Parathyroid adenoma (tissue), 2 donors: ENCODE measurements around the gene MELTF.

ENCODE experiments used
- H2AFZ ChIP-seq: fragments of 300-600 bp; sonication (generic); one replicate; pipeline ENCODE4 v1.7.0; 2017; ENCODE audit warnings: antibody characterized with exemption, mild to moderate bottlenecking
- H3K27ac ChIP-seq: fragments of 300-600 bp; sonication (generic); one replicate; pipeline ENCODE4 v1.7.0; 2017
- H3K27me3 ChIP-seq: fragments of 300-600 bp; sonication (generic); one replicate; pipeline ENCODE4 v1.7.0; 2017; ENCODE audit warnings: low read length; ENCODE audit not compliant: control insufficient read depth, insufficient read depth
- H3K36me3 ChIP-seq: fragments of 300-600 bp; sonication (generic); one replicate; pipeline ENCODE4 v1.7.0; 2017; ENCODE audit warnings: low read length; ENCODE audit not compliant: control insufficient read depth, insufficient read depth
- H3K4me1 ChIP-seq: fragments of 300-600 bp; sonication (generic); one replicate; pipeline ENCODE4 v1.7.0; 2017; ENCODE audit warnings: control low read depth
- H3K4me2 ChIP-seq: fragments of 300-600 bp; sonication (generic); one replicate; pipeline ENCODE4 v1.7.0; 2017; ENCODE audit warnings: low read length
- H3K4me3 ChIP-seq: fragments of 300-600 bp; sonication (generic); one replicate; pipeline ENCODE4 v1.7.0; 2017; ENCODE audit warnings: low read depth, low read length
- H3K79me2 ChIP-seq: fragments of 300-600 bp; sonication (generic); one replicate; pipeline ENCODE4 v1.7.0; 2017; ENCODE audit warnings: control low read depth
- H3K9ac ChIP-seq: fragments of 300-600 bp; sonication (generic); one replicate; pipeline ENCODE4 v1.7.0; 2017; ENCODE audit warnings: mild to moderate bottlenecking
- H3K9me3 ChIP-seq: fragments of 300-600 bp; sonication (generic); one replicate; pipeline ENCODE4 v1.7.0; 2017; ENCODE audit warnings: low read length; ENCODE audit not compliant: control insufficient read depth
- TF ChIP-seq, protein P1 (sequence below): fragments of 300-600 bp; sonication (generic); IDR thresholded peaks from one replicate; pipeline ENCODE4 v1.7.0; 2017; ENCODE audit warnings: antibody characterized with exemption, mild to moderate bottlenecking
- donor health status: primary hyperparathyroidism.

Gene MELTF

DNA sequence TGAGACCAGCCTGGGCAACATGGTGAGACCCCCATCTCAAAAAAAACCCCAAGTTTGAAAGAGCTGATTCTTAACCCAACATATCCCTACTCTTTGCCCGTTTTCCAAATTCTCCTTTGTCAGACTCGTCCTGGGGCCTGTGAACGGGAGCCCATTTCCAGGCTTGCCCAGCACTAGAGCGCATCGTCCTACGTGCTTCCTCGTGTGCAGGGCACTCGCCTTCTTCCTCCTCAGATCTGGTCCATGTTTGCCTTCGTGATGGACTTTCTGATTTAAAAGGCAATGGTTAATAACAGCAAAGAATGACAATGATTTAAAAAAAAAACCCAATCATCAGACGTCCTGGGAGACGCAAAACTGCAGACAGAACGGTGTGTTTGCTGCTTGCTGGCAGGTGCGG is 10.1 kb downstream of the MELTF start:
- no peak overlapping the region for H3K9ac ChIP-seq

DNA sequence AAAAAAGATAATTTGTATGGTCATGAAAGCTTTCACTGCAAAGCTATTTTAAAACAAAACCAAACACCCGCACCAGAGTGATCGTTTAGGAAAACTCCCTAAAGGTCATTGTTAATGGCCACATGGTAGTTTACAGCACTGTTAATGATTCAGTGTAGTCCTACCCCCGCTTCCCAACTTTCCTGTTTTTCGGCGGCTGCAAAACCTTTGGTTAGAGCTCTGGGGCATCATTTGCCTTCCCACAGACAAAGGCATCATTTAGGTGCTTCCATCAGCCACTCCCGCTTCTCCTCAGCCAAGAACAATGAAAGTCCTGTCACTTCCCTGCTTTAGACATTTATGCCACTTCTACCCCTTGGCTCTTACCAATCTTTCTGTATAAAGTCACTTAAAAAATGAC is 10.6 kb downstream of the MELTF start:
- Histone ChIP-seq H3K9me3 (no peaks in the 10 kb centered on the region), H3K4me2 (no peak overlapping the region), H3K27ac (no peak overlapping the region), H3K36me3 (no peaks in the 10 kb centered on the region), H3K9ac (no peak overlapping the region), H2AFZ (no peak overlapping the region), H3K27me3 (no peaks in the 10 kb centered on the region), H3K79me2 (no peaks in the 10 kb centered on the region), H3K4me3 (no peak overlapping the region), H3K4me1 (no peaks in the 10 kb centered on the region)
- TF ChIP-seq, protein P1, sequence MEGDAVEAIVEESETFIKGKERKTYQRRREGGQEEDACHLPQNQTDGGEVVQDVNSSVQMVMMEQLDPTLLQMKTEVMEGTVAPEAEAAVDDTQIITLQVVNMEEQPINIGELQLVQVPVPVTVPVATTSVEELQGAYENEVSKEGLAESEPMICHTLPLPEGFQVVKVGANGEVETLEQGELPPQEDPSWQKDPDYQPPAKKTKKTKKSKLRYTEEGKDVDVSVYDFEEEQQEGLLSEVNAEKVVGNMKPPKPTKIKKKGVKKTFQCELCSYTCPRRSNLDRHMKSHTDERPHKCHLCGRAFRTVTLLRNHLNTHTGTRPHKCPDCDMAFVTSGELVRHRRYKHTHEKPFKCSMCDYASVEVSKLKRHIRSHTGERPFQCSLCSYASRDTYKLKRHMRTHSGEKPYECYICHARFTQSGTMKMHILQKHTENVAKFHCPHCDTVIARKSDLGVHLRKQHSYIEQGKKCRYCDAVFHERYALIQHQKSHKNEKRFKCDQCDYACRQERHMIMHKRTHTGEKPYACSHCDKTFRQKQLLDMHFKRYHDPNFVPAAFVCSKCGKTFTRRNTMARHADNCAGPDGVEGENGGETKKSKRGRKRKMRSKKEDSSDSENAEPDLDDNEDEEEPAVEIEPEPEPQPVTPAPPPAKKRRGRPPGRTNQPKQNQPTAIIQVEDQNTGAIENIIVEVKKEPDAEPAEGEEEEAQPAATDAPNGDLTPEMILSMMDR = no peak

More for the DNA sequence above, 10.1 kb downstream of the MELTF start:
- H3K27ac ChIP-seq = no peak overlapping the region
- H3K79me2 ChIP-seq = no peaks in the 10 kb centered on the region
- no peak overlapping the region for H2AFZ ChIP-seq
- H3K4me1 ChIP-seq = no peaks in the 10 kb centered on the region
- H3K27me3 ChIP-seq = no peaks in the 10 kb centered on the region
- no peak overlapping the region for H3K4me2 ChIP-seq
- no peak overlapping the region for H3K4me3 ChIP-seq
- no peaks in the 10 kb centered on the region for H3K36me3 ChIP-seq
- TF ChIP-seq, protein P1 = no peak
- H3K9me3 ChIP-seq = no peaks in the 10 kb centered on the region

DNA sequence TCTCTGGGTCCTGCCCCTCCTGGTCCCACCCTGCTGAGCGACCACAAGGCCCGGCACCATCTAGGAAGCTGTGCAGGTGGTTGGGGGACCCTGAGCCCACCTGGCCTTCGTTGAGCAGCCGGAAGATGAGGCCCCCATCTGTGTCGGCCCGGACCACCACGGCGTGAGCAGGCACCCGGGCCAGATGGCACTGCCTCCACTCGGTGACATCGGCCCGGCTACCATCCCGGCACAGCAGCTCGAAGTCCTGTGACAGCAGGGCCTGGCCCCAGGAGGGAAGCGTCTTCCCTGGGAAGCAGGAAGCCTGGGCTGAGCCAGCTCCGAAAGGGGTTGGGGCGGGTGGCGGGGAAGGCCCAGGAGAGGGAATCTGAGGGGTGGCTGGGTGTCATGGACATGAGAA is 12.6 kb downstream of the MELTF start:
- Histone ChIP-seq H2AFZ (no peak overlapping the region), H3K4me1 (no peaks in the 10 kb centered on the region), H3K4me2 (no peak overlapping the region), H3K27me3 (no peaks in the 10 kb centered on the region), H3K27ac (no peak overlapping the region), H3K9ac (no peak overlapping the region), H3K9me3 (no peaks in the 10 kb centered on the region), H3K36me3 (no peaks in the 10 kb centered on the region), H3K4me3 (no peak overlapping the region), H3K79me2 (no peaks in the 10 kb centered on the region)
- TF ChIP-seq, protein P1 = no peak

DNA sequence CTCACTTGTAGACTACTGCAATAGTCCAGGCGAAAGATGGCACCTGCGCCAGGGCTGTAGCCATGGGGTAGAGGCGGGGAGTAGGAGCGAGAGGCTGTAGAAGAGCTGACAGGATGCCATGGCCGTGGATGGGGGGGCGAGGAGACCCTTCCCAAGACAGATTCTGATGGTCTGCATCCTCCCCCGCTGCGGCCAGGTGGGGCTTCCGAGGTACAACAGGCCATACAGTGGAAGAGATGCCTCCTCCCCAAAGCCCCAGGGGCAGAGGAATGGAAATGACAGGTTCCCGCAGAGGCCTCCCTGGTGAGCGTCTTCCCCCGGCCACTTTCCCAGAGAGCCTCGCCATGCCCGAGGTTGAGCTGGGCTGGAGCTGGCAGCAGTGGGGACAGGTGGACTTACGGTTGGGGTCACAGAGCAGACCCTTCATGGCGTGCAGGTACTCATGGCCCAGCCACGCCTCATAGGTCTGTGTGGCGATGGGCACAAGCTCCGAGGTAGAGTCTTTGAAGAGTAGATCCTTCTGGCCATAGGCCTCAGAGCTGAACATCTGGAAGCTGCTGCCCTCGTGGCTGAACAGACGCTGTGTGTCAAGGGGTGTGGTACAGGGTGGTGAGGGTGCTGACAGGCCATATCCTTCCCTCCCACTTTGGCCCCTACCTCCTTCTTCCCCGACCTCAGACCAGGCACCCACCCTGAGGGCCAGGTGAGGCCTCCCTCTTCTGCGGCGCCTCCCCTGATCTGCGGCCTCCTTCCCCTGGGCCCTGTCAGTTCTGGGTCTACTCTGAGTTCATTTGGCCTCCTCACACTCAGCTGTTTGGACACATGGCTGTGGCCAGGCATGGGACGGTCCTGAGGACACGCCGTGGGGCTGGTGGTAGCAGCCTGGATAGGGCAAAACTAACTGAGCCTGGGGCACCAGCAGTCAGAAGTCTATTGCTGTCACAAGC is 13.6 kb downstream of the MELTF start:
- Histone ChIP-seq H3K9ac (no peak overlapping the region), H3K4me2 (no peak overlapping the region), H3K9me3 (no peaks in the 10 kb centered on the region), H3K4me3 (no peak overlapping the region), H2AFZ (no peak overlapping the region), H3K4me1 (no peaks in the 10 kb centered on the region), H3K27ac (no peak overlapping the region), H3K79me2 (no peaks in the 10 kb centered on the region), H3K36me3 (no peaks in the 10 kb centered on the region), H3K27me3 (no peaks in the 10 kb centered on the region)
- TF ChIP-seq, protein P1 = no peak
